ENCODE measurements around the gene ARFIP1.

- TF ChIP-seq CTCF (IDR thresholded peaks at IDR 0.05) = no peak
- TF ChIP-seq EZH2 (IDR thresholded peaks at IDR 0.05; ENCODE audit: borderline replicate concordance, insufficient read depth, low read depth, low read length, poor library complexity, severe bottlenecking) = no peak
Observed at GRCh38 chr4:152881974-152882373, 102.2 kb downstream of the ARFIP1 start.
